ENCODE measurements around the gene DCTD. TPM values are rescaled to one million over a fixed set of nuclear protein-coding genes. Genes with fewer than 3 reads are reported as not detected.

DCTD gene
- total and polyA plus RNA-seq, 10 of the 15 experiments (the other 5 are each of a cell fraction or from before 2014, with no cell fraction given) = 37.8 to 137 (median 92.1) TPM

GRCh38 chr4:182847576-182848450 lies 69.4 kb downstream of the DCTD start (continued):
- TF ChIP-seq ZNF384 (IDR thresholded peaks at IDR 0.05; ENCODE audit: borderline replicate concordance, low read depth, low read length) (no peak), MTA3 (IDR thresholded peaks at IDR 0.05; ENCODE audit: borderline replicate concordance, low read length) (no peak), JUNB (IDR thresholded peaks at IDR 0.05) (no peak), GABPA (IDR thresholded peaks at IDR 0.05; ENCODE audit: low read depth) (no peak), ZBED1 (IDR thresholded peaks at IDR 0.05; ENCODE audit: borderline replicate concordance) (no peak), PAX5 (IDR thresholded peaks at IDR 0.05; ENCODE audit: borderline replicate concordance, low read depth, low read length) (no peak), ZSCAN29 (IDR thresholded peaks at IDR 0.05) (no peak), KDM1A (IDR thresholded peaks at IDR 0.05; ENCODE audit: borderline replicate concordance) (no peak), EP300 (IDR thresholded peaks at IDR 0.05; ENCODE audit: borderline replicate concordance in 1 of 2, control insufficient read depth in 1 of 2, low read depth in 2 of 2, low read length in 2 of 2) (no peak)

GRCh38 chr4:182846036-182846435 lies 71.2 kb downstream of the DCTD start:
- DNase-seq (ENCODE audit: low read depth, low spot score) (no peak), ATAC-seq (no peak), FAIRE-seq (no peak)
- H4K20me1 ChIP-seq (ENCODE audit: control insufficient read depth, insufficient read depth) = no peaks in the 10 kb centered on the region
- no TSS peak for BruUV-seq (replicated peaks)
- ChIA-PET RAD21 (ENCODE audit: unreplicated experiment) (no interaction called here), SMC1A (ENCODE audit: uncharacterized antibody, unreplicated experiment) (interaction anchor here (0.6 to 1.1 kb wide), 3 partner anchors 21 to 553 kb away, joined by 3 read pairs; no protein-coding TSS in a partner anchor), POLR2A (no interaction called here), CTCF (interaction anchor here (2.0 kb wide), 1 partner anchor 79 kb away, joined by 6 read pairs; no protein-coding TSS in a partner anchor)
- intact Hi-C loops (cut with micrococcal nuclease; ENCODE audit: unreplicated experiment) (no loop called here), in situ Hi-C loops (cut with MboI) (no loop called here)
- H3K9me3 ChIP-seq (replicated peaks; ENCODE audit: control insufficient read depth, insufficient read depth, low read length) = no peaks in the 10 kb centered on the region
- H3K4me3 ChIP-seq = no peak overlapping the region
- H3K79me2 ChIP-seq (ENCODE audit: control insufficient read depth, insufficient read depth, low read length) = no peaks in the 10 kb centered on the region
- 41% methylated on average over 8 of the region's 8 CpGs for WGBS (ENCODE audit: insufficient coverage, insufficient replicate concordance, low lambda C conversion rate, missing lambda C conversion rate)
- H3K36me3 ChIP-seq (ENCODE audit: control insufficient read depth in 2 of 2, insufficient read depth in 2 of 2, low read length in 1 of 2) = no peaks in the 10 kb centered on the region
- no peak overlapping the region for H3K9ac ChIP-seq (ENCODE audit: control insufficient read depth, insufficient read depth, low read length)
- no peaks in the 10 kb centered on the region for H3K4me1 ChIP-seq (ENCODE audit: control insufficient read depth, insufficient read depth, low read length)
- no peak overlapping the region for H3K4me2 ChIP-seq (ENCODE audit: control insufficient read depth, insufficient read depth)
- no peak overlapping the region for H2AFZ ChIP-seq (ENCODE audit: control insufficient read depth, low read depth, low read length)
- H3K27ac ChIP-seq (ENCODE audit: control insufficient read depth, insufficient read depth) = no peak overlapping the region
- 0 out of 4 replicates have a peak, but pooled peaks cover 0 to 3% of the 10 kb centered on the region in 2 experiments for H3K27me3 ChIP-seq (replicated peaks in 1 of 2; ENCODE audit: control insufficient read depth in 2 of 2, insufficient read depth in 2 of 2, low read length in 1 of 2)
- TF ChIP-seq NBN (IDR thresholded peaks at IDR 0.05) = no peak
- no peak for TF ChIP-seq EGR1 (IDR thresholded peaks at IDR 0.05; ENCODE audit: borderline replicate concordance in 1 of 2, low read depth in 2 of 2, low read length in 2 of 2)
- TF ChIP-seq FOS (IDR thresholded peaks at IDR 0.05; ENCODE audit: borderline replicate concordance, extremely low read depth, insufficient read length) = no peak
- TF ChIP-seq, protein P1, sequence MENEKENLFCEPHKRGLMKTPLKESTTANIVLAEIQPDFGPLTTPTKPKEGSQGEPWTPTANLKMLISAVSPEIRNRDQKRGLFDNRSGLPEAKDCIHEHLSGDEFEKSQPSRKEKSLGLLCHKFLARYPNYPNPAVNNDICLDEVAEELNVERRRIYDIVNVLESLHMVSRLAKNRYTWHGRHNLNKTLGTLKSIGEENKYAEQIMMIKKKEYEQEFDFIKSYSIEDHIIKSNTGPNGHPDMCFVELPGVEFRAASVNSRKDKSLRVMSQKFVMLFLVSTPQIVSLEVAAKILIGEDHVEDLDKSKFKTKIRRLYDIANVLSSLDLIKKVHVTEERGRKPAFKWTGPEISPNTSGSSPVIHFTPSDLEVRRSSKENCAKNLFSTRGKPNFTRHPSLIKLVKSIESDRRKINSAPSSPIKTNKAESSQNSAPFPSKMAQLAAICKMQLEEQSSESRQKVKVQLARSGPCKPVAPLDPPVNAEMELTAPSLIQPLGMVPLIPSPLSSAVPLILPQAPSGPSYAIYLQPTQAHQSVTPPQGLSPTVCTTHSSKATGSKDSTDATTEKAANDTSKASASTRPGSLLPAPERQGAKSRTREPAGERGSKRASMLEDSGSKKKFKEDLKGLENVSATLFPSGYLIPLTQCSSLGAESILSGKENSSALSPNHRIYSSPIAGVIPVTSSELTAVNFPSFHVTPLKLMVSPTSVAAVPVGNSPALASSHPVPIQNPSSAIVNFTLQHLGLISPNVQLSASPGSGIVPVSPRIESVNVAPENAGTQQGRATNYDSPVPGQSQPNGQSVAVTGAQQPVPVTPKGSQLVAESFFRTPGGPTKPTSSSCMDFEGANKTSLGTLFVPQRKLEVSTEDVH (IDR thresholded peaks at IDR 0.05; ENCODE audit: low read depth, partially characterized antibody) = no peak
- TF ChIP-seq PKNOX1 (IDR thresholded peaks at IDR 0.05) = no peak
- TF ChIP-seq CBX3 (IDR thresholded peaks at IDR 0.05; ENCODE audit: borderline replicate concordance, low read depth) = no peak
- TF ChIP-seq CHD4 (IDR thresholded peaks at IDR 0.05) = no peak
- no peak for TF ChIP-seq TBL1XR1 (IDR thresholded peaks at IDR 0.05; ENCODE audit: low read depth, low read length)
- TF ChIP-seq KLF5 (IDR thresholded peaks at IDR 0.05; ENCODE audit: partially characterized antibody) = no peak
- no peak for TF ChIP-seq POU2F2 (IDR thresholded peaks at IDR 0.05; ENCODE audit: borderline replicate concordance, low read depth, low read length)
